Measurements from ENCODE around the gene ST3GAL5.

ST3GAL5 gene

GRCh38 chr2:85790032-85790431, 98.8 kb downstream of the ST3GAL5 start:
- no peak for DNase-seq

- DNase-seq = no peak
Observed at GRCh38 chr2:85789271-85789670, 99.5 kb downstream of the ST3GAL5 start.

GRCh38 chr2:85788603-85789002, 100.2 kb downstream of the ST3GAL5 start:
- no peak for DNase-seq

- no peak for DNase-seq
Observed at GRCh38 chr2:85787981-85788340, 100.8 kb downstream of the ST3GAL5 start.

- no peak for DNase-seq
Observed at GRCh38 chr2:85787282-85787980, 101.4 kb downstream of the ST3GAL5 start.
